Ramos (cell line): ENCODE data around the gene RNASE12.
"Not testable (repeated sequence)": the region's sequence is repeated elsewhere in the genome, so short reads cannot be mapped to it uniquely, and the experiment has no call there.

Experiments used
- in situ Hi-C: fragments of 300-500 bp; cut with MboI; formaldehyde crosslinking; loops from one replicate; pipeline ENCODE4 v1.14.3; 2022; ENCODE audit warnings: low sequenced_read_pairs; ENCODE audit not compliant: unreplicated experiment

RNASE12 gene, protein sequence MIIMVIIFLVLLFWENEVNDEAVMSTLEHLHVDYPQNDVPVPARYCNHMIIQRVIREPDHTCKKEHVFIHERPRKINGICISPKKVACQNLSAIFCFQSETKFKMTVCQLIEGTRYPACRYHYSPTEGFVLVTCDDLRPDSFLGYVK

GRCh38 chr14:20591235-20591634 is at the start of gene RNASE12:
TSS of gene RNASE12 (minus strand) at chr14:20591376. CDS start at chr14:20590723, 653 bp downstream.
- in situ Hi-C loops, result no loop called here

DNA sequence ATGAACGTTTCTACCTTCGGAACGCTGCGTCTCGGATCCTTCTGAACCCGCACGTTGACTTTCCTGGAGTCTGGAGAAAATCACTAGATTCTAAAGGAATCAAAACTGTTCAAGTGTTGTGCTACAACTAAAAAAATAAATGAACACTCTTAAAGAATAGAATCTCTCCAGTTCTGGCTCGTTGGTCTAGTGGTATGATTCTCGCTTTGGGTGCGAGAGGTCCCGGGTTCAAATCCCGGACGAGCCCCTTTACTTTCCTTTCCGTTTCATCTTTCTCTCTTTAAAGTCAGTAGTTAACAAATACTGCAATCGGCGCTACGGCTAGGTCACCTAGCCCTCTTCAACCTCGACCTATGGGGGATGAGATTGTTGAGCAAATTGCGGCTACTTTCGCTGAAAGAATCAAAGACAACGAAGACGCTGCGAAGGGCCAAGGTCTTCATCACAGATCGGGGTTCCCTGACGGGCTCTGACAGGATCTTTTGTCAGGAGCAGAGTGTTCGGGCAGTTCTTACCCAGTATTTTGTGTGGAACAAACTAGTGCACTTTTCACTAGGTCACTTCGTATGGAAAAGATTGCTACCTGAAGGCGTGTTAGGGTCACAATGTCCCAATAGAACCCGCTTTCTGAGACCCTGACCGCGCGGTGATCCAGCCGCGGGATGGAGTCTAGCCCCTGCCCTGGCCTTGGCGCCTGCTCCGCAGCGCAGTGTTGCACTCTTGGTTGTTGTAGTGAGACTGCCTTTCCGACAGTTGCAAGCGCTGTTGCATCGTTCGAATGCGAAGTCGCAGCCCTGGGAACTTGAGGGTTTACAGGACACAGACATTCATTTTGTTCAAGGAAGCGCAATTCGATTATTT is 41.9 kb upstream of the RNASE12 start:
- in situ Hi-C loops, result no loop called here

DNA sequence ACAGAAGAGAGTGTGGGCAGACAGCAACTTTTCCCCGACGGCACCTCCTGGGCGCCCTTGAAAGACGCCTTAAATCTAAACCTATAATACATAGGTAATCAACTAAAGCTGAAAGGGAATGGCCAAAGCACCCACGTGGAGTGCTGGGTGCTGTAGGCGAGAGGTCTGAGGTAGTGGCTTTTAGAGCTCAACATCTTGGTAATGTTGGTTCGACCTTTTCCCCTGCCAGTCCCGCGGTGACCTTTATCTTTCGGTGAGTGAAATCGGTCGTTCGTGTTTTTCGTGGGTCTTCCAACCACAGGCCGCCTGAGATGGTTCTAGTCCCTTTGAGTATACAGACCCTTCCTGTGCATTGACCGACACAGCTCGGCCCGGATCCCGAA is 41.3 kb upstream of the RNASE12 start:
- in situ Hi-C loops, result no loop called here

GRCh38 chr14:20631880-20632389 is 40.8 kb upstream of the RNASE12 start:
- in situ Hi-C loops, result no loop called here

DNA sequence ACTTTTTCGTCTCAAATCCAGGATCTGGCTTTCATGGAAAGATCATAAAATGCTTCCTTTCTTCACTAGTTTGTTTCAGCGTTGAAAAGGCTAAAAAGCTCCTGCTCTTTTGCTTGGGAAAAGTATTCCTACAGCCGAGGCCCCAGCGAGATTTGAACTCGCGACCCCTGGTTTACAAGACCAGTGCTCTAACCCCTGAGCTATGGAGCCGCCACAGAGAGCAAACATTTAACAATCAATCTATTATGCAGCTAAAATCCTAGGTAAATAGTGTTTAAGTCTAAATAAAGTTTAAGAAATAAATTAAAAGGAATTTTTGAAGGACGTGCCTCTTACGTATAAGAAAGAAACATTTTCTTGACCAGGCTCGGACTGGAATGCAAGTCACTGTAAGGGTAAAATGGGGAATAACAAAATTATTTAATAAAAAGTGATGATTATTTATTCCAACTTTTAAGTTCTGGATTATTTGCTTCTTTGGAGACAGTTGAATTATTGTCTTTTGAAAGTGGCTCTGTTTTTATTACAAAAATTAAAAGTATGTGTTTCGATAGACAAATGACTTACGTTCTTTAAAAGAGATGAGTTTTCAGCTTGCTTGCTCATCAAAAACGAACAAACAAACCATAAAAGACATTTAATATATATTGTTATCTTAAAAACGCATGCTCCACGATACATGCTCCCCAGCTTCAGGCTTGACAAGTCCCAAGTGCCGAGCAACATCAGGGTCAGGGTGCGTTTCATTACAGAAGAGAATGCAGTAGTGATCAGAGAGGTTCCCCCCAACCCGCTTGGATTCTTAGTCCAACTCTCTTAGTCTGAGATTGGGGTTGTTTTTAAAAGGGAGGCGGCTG is 40.1 kb upstream of the RNASE12 start:
- in situ Hi-C loops, result no loop called here

- in situ Hi-C loops, result no loop called here
Observed at GRCh38 chr14:20630340-20631022, 39.3 kb upstream of the RNASE12 start.

- in situ Hi-C loops, result no loop called here
Observed at GRCh38 chr14:20628063-20628854, 37.1 kb upstream of the RNASE12 start.

DNA sequence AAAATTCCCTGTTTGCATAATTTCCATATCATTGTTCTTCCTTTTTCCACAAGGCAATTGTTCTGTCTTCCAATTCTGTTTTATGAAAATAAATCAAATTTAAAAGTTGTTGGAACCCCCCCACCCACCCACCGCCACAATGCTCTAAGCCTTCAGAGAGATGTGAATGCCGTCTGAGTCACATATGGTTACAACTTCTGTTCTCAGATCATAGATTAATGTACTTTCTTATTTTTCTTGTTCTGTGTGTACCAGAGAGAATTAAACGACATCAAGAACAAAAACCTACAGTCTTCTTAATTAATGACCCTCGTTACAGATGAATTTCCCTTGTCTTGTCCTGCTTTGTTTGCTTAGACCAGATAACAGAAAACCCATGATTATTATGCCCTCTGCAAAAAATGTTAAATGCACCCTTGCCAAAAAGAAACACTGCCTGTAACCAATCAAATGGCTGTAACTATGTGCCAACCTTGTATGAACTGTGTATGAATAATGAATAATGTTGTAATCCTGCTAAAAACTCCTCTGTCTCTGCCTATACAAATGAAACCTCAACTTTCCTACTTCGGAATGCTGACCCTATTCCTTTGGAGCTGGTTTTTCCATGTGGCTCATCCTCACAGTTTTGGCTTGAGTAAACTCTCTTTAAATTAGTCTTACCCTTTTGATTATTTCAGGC is 36.3 kb upstream of the RNASE12 start:
- in situ Hi-C loops, result no loop called here

GRCh38 chr14:20626274-20626673 is 35.1 kb upstream of the RNASE12 start:
- in situ Hi-C loops, result no loop called here

DNA sequence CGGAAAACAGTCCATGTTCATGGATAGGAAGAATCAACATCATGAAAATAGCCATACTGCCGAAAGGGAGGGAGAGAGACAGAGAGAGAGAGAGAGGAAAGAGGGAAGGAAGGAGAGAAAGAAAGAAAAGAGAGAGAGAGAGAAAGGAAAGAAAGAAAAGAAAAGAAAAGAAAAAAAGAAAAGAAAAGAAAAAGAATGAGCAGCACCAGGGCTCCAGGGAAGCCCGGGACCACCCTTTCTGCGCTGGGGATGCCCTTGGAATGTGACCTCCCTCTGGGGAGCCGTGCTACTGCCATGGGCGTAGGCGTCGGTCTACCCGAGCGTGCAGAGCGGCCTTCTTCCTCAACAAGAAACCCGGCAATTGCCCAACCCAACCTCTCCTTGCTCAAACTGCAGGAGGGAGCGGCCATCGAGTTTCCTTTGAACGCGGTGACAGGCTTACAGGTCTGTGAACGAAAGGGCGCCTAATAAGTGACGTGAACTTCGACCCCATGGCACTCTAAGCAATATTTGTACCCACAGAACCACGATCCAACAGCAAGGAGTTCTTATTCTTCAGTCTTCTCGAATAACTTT is 33.4 kb upstream of the RNASE12 start:
- in situ Hi-C loops, result no loop called here

DNA sequence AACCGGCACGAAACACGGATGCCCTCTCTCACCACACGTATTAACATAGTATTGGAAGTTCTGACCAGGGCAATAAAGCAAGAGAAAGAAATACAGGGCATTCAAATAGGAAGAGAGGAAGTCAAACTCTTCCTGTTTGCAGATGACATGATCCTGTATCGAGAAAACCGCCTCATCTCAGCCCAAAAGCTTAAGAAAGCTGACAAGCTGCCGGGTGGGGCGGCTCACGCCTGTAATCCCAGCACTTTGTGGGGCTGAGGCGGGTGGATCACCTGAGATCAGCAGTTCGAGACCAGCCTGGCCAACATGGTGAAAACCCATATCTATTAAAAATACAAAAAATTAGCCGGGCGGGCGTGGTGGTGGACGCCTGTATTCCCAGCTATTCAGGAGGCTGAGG is 32.6 kb upstream of the RNASE12 start:
- in situ Hi-C loops, result no loop called here

GRCh38 chr14:20622816-20623291 is 31.7 kb upstream of the RNASE12 start:
- in situ Hi-C loops, result no loop called here

DNA sequence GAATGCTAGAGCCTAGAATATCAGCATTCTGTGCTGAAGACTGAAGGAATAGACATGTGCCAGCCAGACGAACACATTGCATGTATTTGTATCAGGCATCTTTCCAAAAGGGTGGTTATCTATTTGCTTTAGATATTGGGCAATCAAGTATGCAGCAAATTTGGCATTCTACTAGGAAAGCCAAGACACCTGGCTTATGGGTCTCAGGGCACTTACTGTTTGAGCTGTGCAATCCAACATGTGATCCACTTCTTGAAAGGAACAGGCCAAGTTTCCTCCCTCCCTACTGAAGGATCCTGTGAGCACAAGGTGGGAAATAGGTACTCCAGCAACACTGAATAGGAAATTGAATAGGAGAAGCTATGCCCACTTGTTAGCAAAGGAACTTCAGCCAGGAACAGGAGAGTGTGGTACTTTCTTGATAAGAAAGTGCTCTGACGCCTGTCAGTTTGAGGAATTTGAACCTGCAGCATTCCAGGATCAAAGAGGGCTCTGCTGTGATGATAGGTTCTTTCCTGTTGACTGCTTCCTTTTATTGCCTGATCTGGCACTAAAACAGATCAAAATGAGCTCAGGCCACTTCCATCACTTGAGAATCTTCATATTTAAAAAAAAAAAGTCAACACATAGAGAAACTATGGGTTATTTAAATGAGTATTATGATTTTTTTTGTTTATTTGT is 29.8 kb upstream of the RNASE12 start:
- in situ Hi-C loops, result no loop called here

DNA sequence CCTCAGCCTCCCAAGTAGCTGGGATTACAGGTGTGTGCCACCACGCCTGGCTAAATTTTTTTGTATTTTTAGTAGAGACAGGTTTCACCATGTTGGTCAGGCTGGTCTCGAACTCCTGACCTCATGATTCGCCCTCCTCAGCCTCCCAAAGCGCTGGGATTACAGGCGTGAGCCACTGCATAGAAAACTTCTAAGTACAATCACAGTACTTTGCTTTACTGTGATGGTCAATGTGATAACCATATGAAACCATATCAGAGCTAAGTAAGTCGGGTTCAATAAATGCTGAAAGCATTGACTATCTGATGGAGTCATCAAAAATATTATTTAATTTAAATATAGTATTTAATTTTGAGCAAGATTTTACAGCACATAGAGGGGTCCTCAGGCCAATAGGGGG is 28.5 kb upstream of the RNASE12 start:
- in situ Hi-C loops, result not testable (repeated sequence)

DNA sequence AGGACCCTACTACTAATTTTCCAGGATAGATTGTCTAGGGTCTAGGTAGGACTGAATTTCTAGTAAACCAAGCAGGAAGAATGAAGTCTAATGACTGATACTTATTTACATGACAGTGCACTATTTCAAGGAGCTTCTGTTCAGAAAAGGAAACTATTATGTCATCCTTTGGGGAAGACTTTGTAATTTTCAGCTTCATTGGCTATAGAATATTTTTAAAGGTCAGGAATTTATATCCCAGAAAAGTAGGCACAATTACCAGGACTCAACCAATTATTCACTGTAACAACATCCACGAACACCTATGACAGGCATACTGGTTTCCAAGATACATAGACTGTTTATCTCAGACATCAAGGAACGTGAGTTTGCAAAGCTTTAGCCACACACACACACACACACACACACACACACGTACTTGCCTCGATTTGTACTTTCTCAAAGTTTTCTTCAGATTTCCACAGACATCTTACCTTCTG is 27.1 kb upstream of the RNASE12 start:
- in situ Hi-C loops, result no loop called here

- in situ Hi-C loops, result no loop called here
Observed at GRCh38 chr14:20617138-20618003, 26.2 kb upstream of the RNASE12 start.

- in situ Hi-C loops, result no loop called here
Observed at GRCh38 chr14:20615996-20616395, 24.8 kb upstream of the RNASE12 start.
